ENCODE results near the gene CSDE1. TPM values are rescaled to one million over a fixed set of nuclear protein-coding genes. Genes with fewer than 3 reads are reported as not detected.
"Not testable (repeated sequence)": the region's sequence is repeated elsewhere in the genome, so short reads cannot be mapped to it uniquely, and the experiment has no call there.

Gene CSDE1
- total RNA-seq, 1 donor from 2014 or later, result 635 TPM

GRCh38 chr1:114780344-114781226, 22.8 kb upstream of the CSDE1 start, which contains the start of gene SIKE1:
TSS of gene SIKE1 (minus strand) at chr1:114780685. CDS start at chr1:114780607, 78 bp downstream.
- Mint-ChIP-seq H3K4me1 (ENCODE audit: low read depth, unreplicated experiment) (peaks cover 9% of the 10 kb centered on the region), H3K9me3 (ENCODE audit: unreplicated experiment) (peaks cover 4% of the 10 kb centered on the region), H3K36me3 (ENCODE audit: low read depth, unreplicated experiment) (peaks cover 2% of the 10 kb centered on the region), H3K27me3 (ENCODE audit: low read depth, unreplicated experiment) (peaks cover 19% of the 10 kb centered on the region), H3K27ac (ENCODE audit: unreplicated experiment) (peak within 1 kb of the TSS; percentile 96), H3K4me3 (ENCODE audit: unreplicated experiment) (peak within 1 kb of the TSS; percentile 96)
- Histone ChIP-seq H3K36me3 (ENCODE audit: insufficient read depth, low read length) (peaks cover 11% of the 10 kb centered on the region), H3K4me1 (ENCODE audit: insufficient read depth, low read length) (peaks cover 2% of the 10 kb centered on the region), H4K20me1 (ENCODE audit: insufficient read depth, low read length) (peaks cover 5% of the 10 kb centered on the region), H3K9me3 (ENCODE audit: insufficient read depth, low read depth, low read length) (no peaks in the 10 kb centered on the region), H3K27me3 (ENCODE audit: insufficient read depth, low read length) (no peaks in the 10 kb centered on the region), H3K79me2 (ENCODE audit: insufficient read depth, low read length) (peaks cover 27% of the 10 kb centered on the region), H3K4me3 (ENCODE audit: insufficient read depth, low read depth, low read length) (peak within 1 kb of the TSS; percentile 94), H3K27ac (ENCODE audit: low read depth, low read length) (peak within 1 kb of the TSS; percentile 81), H3K9ac (ENCODE audit: low read length) (peak within 1 kb of the TSS; percentile 92), H2AFZ (ENCODE audit: low read depth, low read length) (peak within 1 kb of the TSS; percentile 97), H3K4me2 (ENCODE audit: low read length) (peak within 1 kb of the TSS; percentile 93)
- peak; percentile 23 for FAIRE-seq
- TF ChIP-seq EZH2 (IDR thresholded peaks at IDR 0.05; ENCODE audit: insufficient read depth, low read length) (no peak), CTCF (IDR thresholded peaks at IDR 0.05; ENCODE audit: insufficient read depth, low read depth, low read length) (no peak)
- peak; percentile 93 for DNase-seq (ENCODE audit: low read depth)

GRCh38 chr1:114779722-114780121, 21.9 kb upstream of the CSDE1 start:
- Histone ChIP-seq H3K4me2 (ENCODE audit: low read length) (peak overlapping the region; percentile 93), H3K79me2 (ENCODE audit: insufficient read depth, low read length) (peaks cover 27% of the 10 kb centered on the region), H3K4me1 (ENCODE audit: insufficient read depth, low read length) (peaks cover 2% of the 10 kb centered on the region), H2AFZ (ENCODE audit: low read depth, low read length) (peak overlapping the region; percentile 97), H4K20me1 (ENCODE audit: insufficient read depth, low read length) (peaks cover 5% of the 10 kb centered on the region), H3K27me3 (ENCODE audit: insufficient read depth, low read length) (no peaks in the 10 kb centered on the region), H3K36me3 (ENCODE audit: insufficient read depth, low read length) (peaks cover 13% of the 10 kb centered on the region), H3K27ac (ENCODE audit: low read depth, low read length) (peak overlapping the region; percentile 81), H3K4me3 (ENCODE audit: insufficient read depth, low read depth, low read length) (peak overlapping the region; percentile 94), H3K9me3 (ENCODE audit: insufficient read depth, low read depth, low read length) (no peaks in the 10 kb centered on the region), H3K9ac (ENCODE audit: low read length) (peak overlapping the region; percentile 92)
- peaks cover 2% of the 10 kb centered on the region for H3K36me3 Mint-ChIP-seq (ENCODE audit: low read depth, unreplicated experiment)
- peak overlapping the region; percentile 75 for H3K27ac Mint-ChIP-seq (ENCODE audit: unreplicated experiment)
- H3K4me1 Mint-ChIP-seq (ENCODE audit: low read depth, unreplicated experiment), result peaks cover 9% of the 10 kb centered on the region
- H3K4me3 Mint-ChIP-seq (ENCODE audit: unreplicated experiment), result peak overlapping the region; percentile 96
- TF ChIP-seq CTCF (IDR thresholded peaks at IDR 0.05; ENCODE audit: insufficient read depth, low read depth, low read length) (no peak), EZH2 (IDR thresholded peaks at IDR 0.05; ENCODE audit: insufficient read depth, low read length) (no peak)
- no peak for FAIRE-seq
- peaks cover 18% of the 10 kb centered on the region for H3K27me3 Mint-ChIP-seq (ENCODE audit: low read depth, unreplicated experiment)
- H3K9me3 Mint-ChIP-seq (ENCODE audit: unreplicated experiment), result no peaks in the 10 kb centered on the region
- DNase-seq (ENCODE audit: low read depth), result no peak

- H3K9ac ChIP-seq (ENCODE audit: low read length); H3K27me3 ChIP-seq (ENCODE audit: insufficient read depth, low read length); H3K4me1 Mint-ChIP-seq (ENCODE audit: low read depth, unreplicated experiment); H2AFZ ChIP-seq (ENCODE audit: low read depth, low read length); H3K27ac Mint-ChIP-seq (ENCODE audit: unreplicated experiment); H3K4me2 ChIP-seq (ENCODE audit: low read length); H3K4me3 Mint-ChIP-seq (ENCODE audit: unreplicated experiment); H3K27ac ChIP-seq (ENCODE audit: low read depth, low read length); H3K9me3 Mint-ChIP-seq (ENCODE audit: unreplicated experiment); H3K27me3 Mint-ChIP-seq (ENCODE audit: low read depth, unreplicated experiment); FAIRE-seq; H4K20me1 ChIP-seq (ENCODE audit: insufficient read depth, low read length); H3K36me3 Mint-ChIP-seq (ENCODE audit: low read depth, unreplicated experiment); DNase-seq (ENCODE audit: low read depth); H3K9me3 ChIP-seq (ENCODE audit: insufficient read depth, low read depth, low read length); H3K4me3 ChIP-seq (ENCODE audit: insufficient read depth, low read depth, low read length); H3K4me1 ChIP-seq (ENCODE audit: insufficient read depth, low read length): not testable (repeated sequence)
- peaks cover 27% of the 10 kb centered on the region for H3K79me2 ChIP-seq (ENCODE audit: insufficient read depth, low read length)
- peaks cover 31% of the 10 kb centered on the region for H3K36me3 ChIP-seq (ENCODE audit: insufficient read depth, low read length)
Measured at GRCh38 chr1:114776726-114777125, 18.9 kb upstream of the CSDE1 start.

All from astrocyte (in vitro differentiated cells and primary cell).